Liver (tissue), 9 donors: ENCODE results near the gene AMACR. TPM values are rescaled to one million over a fixed set of nuclear protein-coding genes. Genes with fewer than 3 reads are reported as not detected.

ENCODE experiments used
- DNase-seq: peaks from one replicate; pipeline ENCODE4 v3.0.0-alpha.2; 2017; ENCODE audit warnings: low spot score
- H3K27ac ChIP-seq, 2 donors: one replicate each; pipeline ENCODE4 v1.7.0; 2013; ENCODE audit warnings: inconsistent platforms in 2 of 2, low read length in 2 of 2, control low read depth in 1 of 2, low read depth in 1 of 2, mild to moderate bottlenecking in 1 of 2
- H3K27me3 ChIP-seq, 4 donors: one replicate each; pipeline versions ENCODE4 v1.6.1 to v1.7.0; 2013; ENCODE audit warnings: low read length in 3 of 4, inconsistent platforms in 1 of 4, mild to moderate bottlenecking in 1 of 4, moderate library complexity in 1 of 4; ENCODE audit not compliant: control insufficient read depth in 4 of 4, insufficient read depth in 4 of 4
- H3K36me3 ChIP-seq, 4 donors: one replicate each; pipeline versions ENCODE4 v1.6.1 to v1.7.0; 2013; ENCODE audit warnings: low read length in 3 of 4, mild to moderate bottlenecking in 3 of 4, low read depth in 1 of 4, moderate library complexity in 1 of 4; ENCODE audit not compliant: control insufficient read depth in 4 of 4, insufficient read depth in 3 of 4
- H3K4me1 ChIP-seq, 4 donors: one replicate each; pipeline versions ENCODE4 v1.6.1 to v1.7.0; 2013; ENCODE audit warnings: low read length in 3 of 4, mild to moderate bottlenecking in 3 of 4, moderate library complexity in 1 of 4; ENCODE audit not compliant: control insufficient read depth in 4 of 4, insufficient read depth in 4 of 4
- H3K4me3 ChIP-seq, 3 donors: one replicate each; pipeline versions ENCODE4 v1.6.1 to v1.7.0; 2013; ENCODE audit warnings: low read length in 3 of 3, control low read depth in 1 of 3, low read depth in 1 of 3, mild to moderate bottlenecking in 1 of 3
- H3K9ac ChIP-seq, 2 donors: one replicate each; pipeline ENCODE4 v1.7.0; 2013; ENCODE audit warnings: low read length in 2 of 2, mild to moderate bottlenecking in 2 of 2, moderate library complexity in 2 of 2, control low read depth in 1 of 2, low read depth in 1 of 2
- H3K9me3 ChIP-seq, 4 donors: one replicate each; pipeline versions ENCODE4 v1.6.1 to v1.7.0; 2013; ENCODE audit warnings: low read length in 3 of 4; ENCODE audit not compliant: control insufficient read depth in 4 of 4
- ATF3 ChIP-seq: IDR thresholded peaks from 2 replicates; pipeline ENCODE4 v1.6.1; 2016; ENCODE audit warnings: antibody characterized with exemption
- CTCF ChIP-seq: fragments of 150-350 bp; IDR thresholded peaks from 2 replicates; pipeline ENCODE4 v1.5.1; 2017; ENCODE audit warnings: improper control_type of control experiment, low read depth, low read length; ENCODE audit not compliant: missing input control
- EGR1 ChIP-seq, 2 donors: IDR thresholded peaks; 2 replicates each; pipeline ENCODE4 v1.6.1; 2016 to 2018; ENCODE audit warnings: antibody characterized with exemption in 2 of 2, low read depth in 2 of 2
- FOXA1 ChIP-seq: IDR thresholded peaks from 2 replicates; pipeline ENCODE4 v1.6.1; 2016; ENCODE audit warnings: antibody characterized with exemption
- FOXA2 ChIP-seq: IDR thresholded peaks from 2 replicates; pipeline ENCODE4 v1.6.1; 2016; ENCODE audit warnings: antibody characterized with exemption
- GABPA ChIP-seq, 2 donors: IDR thresholded peaks in 1 of 2; conservative IDR thresholded peaks in 1 of 2; 2 replicates each; pipeline ENCODE4 v1.6.1; 2016; ENCODE audit warnings: antibody characterized with exemption in 2 of 2, mild to moderate bottlenecking in 1 of 2, moderate library complexity in 1 of 2
- HNF4A ChIP-seq, 2 donors: conservative IDR thresholded peaks; 2 replicates each; pipeline ENCODE4 v1.6.1; 2016; ENCODE audit warnings: antibody characterized with exemption in 2 of 2, mild to moderate bottlenecking in 2 of 2
- HNF4G ChIP-seq: IDR thresholded peaks from 2 replicates; pipeline ENCODE4 v1.6.1; 2016; ENCODE audit warnings: antibody characterized with exemption
- JUND ChIP-seq, 2 donors: IDR thresholded peaks; 2 replicates each; pipeline ENCODE4 v1.6.1; 2016; ENCODE audit warnings: antibody characterized with exemption in 2 of 2
- NR2F2 ChIP-seq: IDR thresholded peaks from 2 replicates; pipeline ENCODE4 v1.6.1; 2016; ENCODE audit warnings: antibody characterized with exemption
- RAD21 ChIP-seq, 2 donors: IDR thresholded peaks; 2 replicates each; pipeline ENCODE4 v1.6.1; 2016; ENCODE audit warnings: antibody characterized with exemption in 2 of 2, mild to moderate bottlenecking in 2 of 2
- RXRA ChIP-seq, 2 donors: IDR thresholded peaks; 2 replicates each; pipeline ENCODE4 v1.6.1; 2017 to 2018; ENCODE audit warnings: antibody characterized with exemption in 2 of 2, mild to moderate bottlenecking in 1 of 2
- SP1 ChIP-seq: IDR thresholded peaks from 2 replicates; pipeline ENCODE4 v1.6.1; 2018; ENCODE audit warnings: antibody characterized with exemption, mild to moderate bottlenecking
- TAF1 ChIP-seq: conservative IDR thresholded peaks from 2 replicates; pipeline ENCODE4 v1.6.1; 2016; ENCODE audit warnings: antibody characterized with exemption, mild to moderate bottlenecking
- YY1 ChIP-seq: IDR thresholded peaks from 2 replicates; pipeline ENCODE4 v1.6.1; 2016; ENCODE audit warnings: antibody characterized with exemption, mild to moderate bottlenecking
- ZBTB33 ChIP-seq: IDR thresholded peaks from 2 replicates; pipeline ENCODE4 v1.6.1; 2016; ENCODE audit warnings: antibody characterized with exemption
- WGBS: extraction: QIAGEN DNeasy Blood & Tissue Kit; methylation state at CpG from one replicate; pipeline ENCODE4 v1.1.7; 2013; 5-methylcytosine and 5-hydroxymethylcytosine counted together
- polyA plus RNA-seq, 2 donors: library from polyadenylated mRNA; stranded (reverse) in 1 of 2; unstranded in 1 of 2; fragments of 200-250 nt in 1 of 2; fragments of >200 nt in 1 of 2; fragmentation: Nextera tagmentation in 1 of 2; extraction: Ambion mirVana in 1 of 2; gene quantifications; one replicate each; pipeline versions ENCODE4 v1.2.1 to v1.2.3, GENCODE V29; 2013 to 2015
- total RNA-seq, 2 donors: library from RNA; depleted of rRNA; stranded (reverse); fragments of >200 nt; gene quantifications; one replicate each; pipeline ENCODE4 v1.2.3, GENCODE V29; 2014
- TF ChIP-seq, protein P1 (sequence below): IDR thresholded peaks from 2 replicates; pipeline ENCODE4 v1.6.1; 2016; ENCODE audit warnings: antibody characterized with exemption, mild to moderate bottlenecking
- TF ChIP-seq, protein P2 (sequence below): IDR thresholded peaks from 2 replicates; pipeline ENCODE4 v1.6.1; 2016; ENCODE audit warnings: antibody characterized with exemption
- donor health status: healthy.
- donor health status: healthy.
- donor health status: healthy.
- donor health status: healthy.
- donor health status: healthy.

Gene AMACR
- total and polyA plus RNA-seq, 4 donors: 15.6 to 48.5 (median 31.7) TPM

- peaks cover 2 to 50% (median 40%) of the 10 kb centered on the region in 4 donors for H3K4me1 ChIP-seq
- no peaks in the 10 kb centered on the region for H3K36me3 ChIP-seq
- H3K27me3 ChIP-seq: no peaks in the 10 kb centered on the region
- H3K9me3 ChIP-seq: no peaks in the 10 kb centered on the region
- H3K4me3 ChIP-seq: no peak overlapping the region
- TF ChIP-seq HNF4A (conservative IDR thresholded peaks at IDR 0.05): peak in 1 of 2 donors; percentile 34
- TF ChIP-seq RXRA (IDR thresholded peaks at IDR 0.05): peak in 1 of 2 donors; percentile 6
- no peak for TF ChIP-seq FOXA1
- TF ChIP-seq FOXA2: no peak
- H3K9ac ChIP-seq: no peak overlapping the region
- no peak for DNase-seq
- H3K27ac ChIP-seq: peak overlapping the region; percentile 10 to 62
- 52% methylated on average over 5 of the region's 5 CpGs for WGBS
These were observed 49.7 kb upstream of the AMACR start for GRCh38 chr5:34057569-34057968.

DNA sequence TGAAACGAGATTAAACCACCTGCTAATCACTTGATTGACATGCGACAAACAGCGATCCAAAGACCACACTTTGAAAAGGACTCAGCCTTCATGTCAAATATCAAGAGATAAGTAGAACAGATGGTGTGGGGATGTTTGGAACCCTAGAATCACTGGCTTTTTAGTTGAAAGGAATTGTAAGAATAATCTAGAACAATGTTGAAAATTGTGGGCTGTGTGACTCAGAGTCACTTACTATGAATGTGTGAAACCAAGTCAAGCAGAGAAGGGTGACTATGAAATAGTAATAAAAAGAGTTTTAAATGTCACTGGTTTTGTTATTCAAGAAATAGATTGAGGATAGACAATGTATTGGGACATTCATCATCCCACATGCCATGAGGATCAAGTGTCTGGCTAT lies 49.3 kb upstream of the AMACR start:
- H3K9me3 ChIP-seq: no peaks in the 10 kb centered on the region
- H3K4me1 ChIP-seq: peaks cover 2 to 45% (median 37%) of the 10 kb centered on the region in 4 donors
- no peak for TF ChIP-seq ATF3
- no peak for DNase-seq
- no peak overlapping the region for H3K4me3 ChIP-seq
- H3K9ac ChIP-seq: no peak overlapping the region
- 93% methylated on average over 3 of the region's 3 CpGs for WGBS
- H3K27ac ChIP-seq: no peak overlapping the region
- H3K27me3 ChIP-seq: no peaks in the 10 kb centered on the region
- no peaks in the 10 kb centered on the region for H3K36me3 ChIP-seq

DNA sequence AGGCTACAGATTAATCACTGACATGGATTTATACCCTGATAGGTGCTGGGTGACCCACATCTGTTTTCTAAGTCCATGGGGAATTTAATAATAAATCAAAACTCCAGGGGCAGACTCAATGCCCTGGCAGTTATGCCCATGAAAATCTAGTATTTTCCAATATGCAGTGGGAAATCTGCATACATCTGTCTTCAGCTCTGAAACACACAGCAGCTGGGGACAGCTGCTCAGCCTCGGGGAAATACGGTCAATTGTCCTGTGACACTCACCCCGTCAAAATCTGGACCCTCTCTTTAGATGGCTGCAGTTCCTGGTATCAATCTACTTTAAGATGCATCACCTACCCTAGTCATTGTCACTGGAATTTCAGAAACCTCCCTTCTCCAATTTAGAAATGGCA lies 47.8 kb upstream of the AMACR start:
- Histone ChIP-seq H3K27me3 (no peaks in the 10 kb centered on the region), H3K36me3 (peaks cover 0 to 8% (median 2%) of the 10 kb centered on the region in 4 donors), H3K4me3 (peak overlapping the region in 1 of 3 donors; percentile 9), H3K27ac (no peak overlapping the region), H3K9ac (no peak overlapping the region), H3K4me1 (peaks cover 0 to 36% (median 26%) of the 10 kb centered on the region in 4 donors), H3K9me3 (no peaks in the 10 kb centered on the region)
- 97% methylated on average over 3 of the region's 3 CpGs for WGBS
- DNase-seq: no peak
- no peak for TF ChIP-seq NR2F2
- TF ChIP-seq ZBTB33: no peak
- no peak for TF ChIP-seq SP1
- no peak for TF ChIP-seq FOXA1
- TF ChIP-seq GABPA (IDR thresholded peaks at IDR 0.05 in 1 of 2, conservative IDR thresholded peaks at IDR 0.05 in 1 of 2): no peak
- TF ChIP-seq, protein P1, sequence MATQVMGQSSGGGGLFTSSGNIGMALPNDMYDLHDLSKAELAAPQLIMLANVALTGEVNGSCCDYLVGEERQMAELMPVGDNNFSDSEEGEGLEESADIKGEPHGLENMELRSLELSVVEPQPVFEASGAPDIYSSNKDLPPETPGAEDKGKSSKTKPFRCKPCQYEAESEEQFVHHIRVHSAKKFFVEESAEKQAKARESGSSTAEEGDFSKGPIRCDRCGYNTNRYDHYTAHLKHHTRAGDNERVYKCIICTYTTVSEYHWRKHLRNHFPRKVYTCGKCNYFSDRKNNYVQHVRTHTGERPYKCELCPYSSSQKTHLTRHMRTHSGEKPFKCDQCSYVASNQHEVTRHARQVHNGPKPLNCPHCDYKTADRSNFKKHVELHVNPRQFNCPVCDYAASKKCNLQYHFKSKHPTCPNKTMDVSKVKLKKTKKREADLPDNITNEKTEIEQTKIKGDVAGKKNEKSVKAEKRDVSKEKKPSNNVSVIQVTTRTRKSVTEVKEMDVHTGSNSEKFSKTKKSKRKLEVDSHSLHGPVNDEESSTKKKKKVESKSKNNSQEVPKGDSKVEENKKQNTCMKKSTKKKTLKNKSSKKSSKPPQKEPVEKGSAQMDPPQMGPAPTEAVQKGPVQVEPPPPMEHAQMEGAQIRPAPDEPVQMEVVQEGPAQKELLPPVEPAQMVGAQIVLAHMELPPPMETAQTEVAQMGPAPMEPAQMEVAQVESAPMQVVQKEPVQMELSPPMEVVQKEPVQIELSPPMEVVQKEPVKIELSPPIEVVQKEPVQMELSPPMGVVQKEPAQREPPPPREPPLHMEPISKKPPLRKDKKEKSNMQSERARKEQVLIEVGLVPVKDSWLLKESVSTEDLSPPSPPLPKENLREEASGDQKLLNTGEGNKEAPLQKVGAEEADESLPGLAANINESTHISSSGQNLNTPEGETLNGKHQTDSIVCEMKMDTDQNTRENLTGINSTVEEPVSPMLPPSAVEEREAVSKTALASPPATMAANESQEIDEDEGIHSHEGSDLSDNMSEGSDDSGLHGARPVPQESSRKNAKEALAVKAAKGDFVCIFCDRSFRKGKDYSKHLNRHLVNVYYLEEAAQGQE: no peak
- TF ChIP-seq RXRA (IDR thresholded peaks at IDR 0.05): no peak
- no peak for TF ChIP-seq JUND (IDR thresholded peaks at IDR 0.05)
- no peak for TF ChIP-seq TAF1
- no peak for TF ChIP-seq YY1
- TF ChIP-seq EGR1 (IDR thresholded peaks at IDR 0.05; ENCODE audit: low read depth in 2 of 2): no peak
- TF ChIP-seq, protein P2, sequence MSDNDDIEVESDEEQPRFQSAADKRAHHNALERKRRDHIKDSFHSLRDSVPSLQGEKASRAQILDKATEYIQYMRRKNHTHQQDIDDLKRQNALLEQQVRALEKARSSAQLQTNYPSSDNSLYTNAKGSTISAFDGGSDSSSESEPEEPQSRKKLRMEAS: no peak
- no peak for TF ChIP-seq FOXA2
- TF ChIP-seq RAD21 (IDR thresholded peaks at IDR 0.05): no peak
- no peak for TF ChIP-seq HNF4G
- no peak for TF ChIP-seq CTCF
- no peak for TF ChIP-seq ATF3
